Raji (cell line): ENCODE results near the gene GRID1.

ENCODE experiments used
- POLR2A ChIP-seq: IDR thresholded peaks from 2 replicates; pipeline ENCODE4 v1.6.1; 2011; ENCODE audit warnings: low read depth, low read length, control low read depth; ENCODE audit not compliant: insufficient read depth

GRID1 gene

GRCh38 chr10:86399514-86399878 is 32.9 kb upstream of the GRID1 start:
- TF ChIP-seq POLR2A: no peak

GRCh38 chr10:86397120-86397519 is 30.5 kb upstream of the GRID1 start:
- TF ChIP-seq POLR2A: no peak

GRCh38 chr10:86393862-86394455 is 27.4 kb upstream of the GRID1 start:
- TF ChIP-seq POLR2A: no peak

- no peak for TF ChIP-seq POLR2A
These were observed 26.8 kb upstream of the GRID1 start for GRCh38 chr10:86393362-86393761.

GRCh38 chr10:86392723-86393094 is 26.1 kb upstream of the GRID1 start:
- no peak for TF ChIP-seq POLR2A

GRCh38 chr10:86391986-86392722 is 25.6 kb upstream of the GRID1 start:
- TF ChIP-seq POLR2A: no peak

- no peak for TF ChIP-seq POLR2A
These were observed 24.7 kb upstream of the GRID1 start for GRCh38 chr10:86391236-86391840.

GRCh38 chr10:86390337-86391120 is 23.9 kb upstream of the GRID1 start:
- TF ChIP-seq POLR2A: no peak

GRCh38 chr10:86389441-86390193 is 23.0 kb upstream of the GRID1 start:
- no peak for TF ChIP-seq POLR2A

- TF ChIP-seq POLR2A: no peak
These were observed 21.6 kb upstream of the GRID1 start for GRCh38 chr10:86388119-86388704.

- TF ChIP-seq POLR2A: no peak
These were observed 20.7 kb upstream of the GRID1 start for GRCh38 chr10:86387178-86387794.

- no peak for TF ChIP-seq POLR2A
These were observed 19.2 kb upstream of the GRID1 start for GRCh38 chr10:86385806-86386205.

- no peak for TF ChIP-seq POLR2A
These were observed 11.2 kb upstream of the GRID1 start for GRCh38 chr10:86377797-86378146.

- TF ChIP-seq POLR2A: no peak
These were observed 10.5 kb upstream of the GRID1 start for GRCh38 chr10:86376852-86377796.

GRCh38 chr10:86376403-86376802 is 9.8 kb upstream of the GRID1 start:
- TF ChIP-seq POLR2A: no peak
